22Rv1 (cell line): ENCODE data around the gene NARF.

ENCODE experiments used
- ZFX ChIP-seq: fragments of 450-650 bp; IDR thresholded peaks from 2 replicates; pipeline ENCODE4 v1.6.1; 2017; ENCODE audit warnings: antibody characterized with exemption, borderline replicate concordance
- TF ChIP-seq, protein P1 (sequence below): fragments of 450-650 bp; IDR thresholded peaks from 2 replicates; pipeline ENCODE4 v1.5.1; 2017; ENCODE audit warnings: mild to moderate bottlenecking

GRCh38 chr17:82497483-82498405, 39.2 kb downstream of the NARF start:
- TF ChIP-seq, protein P1, sequence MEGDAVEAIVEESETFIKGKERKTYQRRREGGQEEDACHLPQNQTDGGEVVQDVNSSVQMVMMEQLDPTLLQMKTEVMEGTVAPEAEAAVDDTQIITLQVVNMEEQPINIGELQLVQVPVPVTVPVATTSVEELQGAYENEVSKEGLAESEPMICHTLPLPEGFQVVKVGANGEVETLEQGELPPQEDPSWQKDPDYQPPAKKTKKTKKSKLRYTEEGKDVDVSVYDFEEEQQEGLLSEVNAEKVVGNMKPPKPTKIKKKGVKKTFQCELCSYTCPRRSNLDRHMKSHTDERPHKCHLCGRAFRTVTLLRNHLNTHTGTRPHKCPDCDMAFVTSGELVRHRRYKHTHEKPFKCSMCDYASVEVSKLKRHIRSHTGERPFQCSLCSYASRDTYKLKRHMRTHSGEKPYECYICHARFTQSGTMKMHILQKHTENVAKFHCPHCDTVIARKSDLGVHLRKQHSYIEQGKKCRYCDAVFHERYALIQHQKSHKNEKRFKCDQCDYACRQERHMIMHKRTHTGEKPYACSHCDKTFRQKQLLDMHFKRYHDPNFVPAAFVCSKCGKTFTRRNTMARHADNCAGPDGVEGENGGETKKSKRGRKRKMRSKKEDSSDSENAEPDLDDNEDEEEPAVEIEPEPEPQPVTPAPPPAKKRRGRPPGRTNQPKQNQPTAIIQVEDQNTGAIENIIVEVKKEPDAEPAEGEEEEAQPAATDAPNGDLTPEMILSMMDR, result no peak
- no peak for TF ChIP-seq ZFX
